Kidney epithelial cell (primary cell): ENCODE measurements around the gene DOK7. TPM values are rescaled to one million over a fixed set of nuclear protein-coding genes. Genes with fewer than 3 reads are reported as not detected.

Source experiments
- DNase-seq: peaks from one replicate; pipeline ENCODE4 v3.0.0-alpha.2; 2010; ENCODE audit warnings: low read depth
- H3K27me3 ChIP-seq: 2 replicates; pipeline ENCODE4 v1.6.0; 2011; ENCODE audit warnings: low read length; ENCODE audit not compliant: control insufficient read depth, insufficient read depth
- H3K36me3 ChIP-seq: 2 replicates; pipeline ENCODE4 v1.5.1; 2011; ENCODE audit warnings: low read length; ENCODE audit not compliant: control insufficient read depth, insufficient read depth
- H3K4me3 ChIP-seq: 2 replicates; pipeline ENCODE4 v1.5.1; 2011; ENCODE audit warnings: low read depth, mild to moderate bottlenecking, control low read depth, low read length
- total RNA-seq: library from RNA; depleted of rRNA; stranded (reverse); fragments of >200 nt; gene quantifications from 2 replicates; pipeline ENCODE4 v1.2.3, GENCODE V29; 2015
- TF ChIP-seq, protein P1 (sequence below): IDR thresholded peaks from 2 replicates; pipeline ENCODE4 v1.5.1; 2011; ENCODE audit warnings: mild to moderate bottlenecking, moderate library complexity, low read length, control low read depth, inconsistent platforms; ENCODE audit not compliant: insufficient read depth, poor library complexity, severe bottlenecking

The DOK7 gene
- total RNA-seq, 1 donor from 2014 or later, result 6.9 TPM

DNA sequence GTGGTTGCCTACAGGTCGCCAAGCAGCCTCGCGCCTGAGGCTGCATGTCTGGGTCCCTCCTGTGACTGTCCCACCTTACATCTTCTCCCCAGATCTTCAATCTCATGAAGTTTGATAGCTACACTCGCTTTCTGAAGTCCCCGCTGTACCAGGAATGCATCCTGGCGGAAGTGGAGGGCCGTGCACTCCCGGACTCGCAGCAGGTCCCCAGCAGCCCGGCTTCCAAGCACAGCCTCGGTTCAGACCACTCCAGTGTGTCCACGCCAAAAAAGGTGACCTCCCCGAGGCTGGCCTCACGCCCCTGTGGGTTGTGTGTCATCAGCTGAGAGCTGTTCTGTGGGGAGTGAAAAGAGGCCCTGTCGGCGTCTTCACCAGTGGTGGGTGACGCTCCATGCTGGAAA lies 46.3 kb upstream of the DOK7 start:
- no peaks in the 10 kb centered on the region for H3K27me3 ChIP-seq
- DNase-seq, result no peak
- H3K4me3 ChIP-seq, result no peak overlapping the region
- H3K36me3 ChIP-seq, result no peaks in the 10 kb centered on the region
- TF ChIP-seq, protein P1, sequence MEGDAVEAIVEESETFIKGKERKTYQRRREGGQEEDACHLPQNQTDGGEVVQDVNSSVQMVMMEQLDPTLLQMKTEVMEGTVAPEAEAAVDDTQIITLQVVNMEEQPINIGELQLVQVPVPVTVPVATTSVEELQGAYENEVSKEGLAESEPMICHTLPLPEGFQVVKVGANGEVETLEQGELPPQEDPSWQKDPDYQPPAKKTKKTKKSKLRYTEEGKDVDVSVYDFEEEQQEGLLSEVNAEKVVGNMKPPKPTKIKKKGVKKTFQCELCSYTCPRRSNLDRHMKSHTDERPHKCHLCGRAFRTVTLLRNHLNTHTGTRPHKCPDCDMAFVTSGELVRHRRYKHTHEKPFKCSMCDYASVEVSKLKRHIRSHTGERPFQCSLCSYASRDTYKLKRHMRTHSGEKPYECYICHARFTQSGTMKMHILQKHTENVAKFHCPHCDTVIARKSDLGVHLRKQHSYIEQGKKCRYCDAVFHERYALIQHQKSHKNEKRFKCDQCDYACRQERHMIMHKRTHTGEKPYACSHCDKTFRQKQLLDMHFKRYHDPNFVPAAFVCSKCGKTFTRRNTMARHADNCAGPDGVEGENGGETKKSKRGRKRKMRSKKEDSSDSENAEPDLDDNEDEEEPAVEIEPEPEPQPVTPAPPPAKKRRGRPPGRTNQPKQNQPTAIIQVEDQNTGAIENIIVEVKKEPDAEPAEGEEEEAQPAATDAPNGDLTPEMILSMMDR, result no peak

DNA sequence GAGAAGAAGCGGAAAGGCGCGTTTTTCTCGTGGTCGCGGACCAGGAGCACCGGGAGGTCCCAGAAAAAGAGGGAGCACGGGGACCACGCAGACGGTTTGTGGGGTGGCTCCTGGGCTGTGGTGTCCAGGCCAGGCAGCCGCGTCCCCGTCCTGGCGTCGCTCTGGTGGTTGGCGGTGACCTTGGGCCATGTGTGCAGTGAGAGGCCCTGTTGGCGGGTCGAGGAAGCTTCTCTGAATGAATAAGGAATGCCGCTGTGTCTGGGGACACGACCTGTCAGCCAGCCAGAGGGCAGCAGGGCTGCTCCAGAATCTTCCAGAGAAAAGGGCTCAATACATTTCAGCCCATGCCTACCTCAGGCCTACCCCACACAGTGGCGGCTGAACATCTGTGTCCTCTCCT lies 45.7 kb upstream of the DOK7 start:
- TF ChIP-seq, protein P1, result no peak
- Histone ChIP-seq H3K27me3 (no peaks in the 10 kb centered on the region), H3K36me3 (no peaks in the 10 kb centered on the region), H3K4me3 (no peak overlapping the region)
- no peak for DNase-seq

DNA sequence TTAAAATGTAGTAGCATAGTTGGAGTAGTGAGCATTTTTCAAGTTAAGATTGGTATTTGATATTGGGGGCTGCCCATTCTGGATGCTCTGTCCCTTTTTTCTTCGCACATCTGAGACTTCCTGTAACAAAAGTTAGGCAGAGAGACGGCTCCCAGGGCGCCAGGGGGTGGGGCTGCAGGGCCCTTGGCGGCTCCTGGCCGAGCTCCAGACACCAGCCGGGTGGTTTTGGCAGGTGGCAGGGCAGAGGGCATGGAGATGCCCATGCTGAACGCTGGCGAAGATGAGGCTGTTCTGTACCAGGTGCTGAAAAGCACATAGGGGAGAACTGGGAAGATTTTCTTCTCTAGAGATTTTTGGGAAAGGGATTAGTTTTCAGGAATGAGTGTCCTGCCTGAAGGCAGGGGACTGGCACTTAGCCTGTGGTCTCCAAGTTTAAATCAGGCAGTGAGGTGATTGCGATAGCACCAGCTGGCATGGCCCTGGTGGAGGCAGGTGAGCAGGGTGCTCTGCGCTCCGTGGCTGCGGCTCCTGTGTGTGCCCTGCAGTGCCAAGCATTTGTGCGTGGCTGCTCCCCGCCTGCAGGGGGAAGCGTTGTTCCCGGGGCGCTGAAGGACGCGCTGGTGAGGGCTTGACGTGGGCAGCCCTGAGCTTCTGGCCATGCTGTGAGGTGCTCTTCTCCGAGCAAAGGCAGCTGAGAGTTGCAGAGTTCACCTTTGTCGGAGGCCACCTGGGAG lies 44.9 kb upstream of the DOK7 start:
- Histone ChIP-seq H3K4me3 (no peak overlapping the region), H3K36me3 (no peaks in the 10 kb centered on the region), H3K27me3 (no peaks in the 10 kb centered on the region)
- TF ChIP-seq, protein P1, result no peak
- DNase-seq, result no peak

DNA sequence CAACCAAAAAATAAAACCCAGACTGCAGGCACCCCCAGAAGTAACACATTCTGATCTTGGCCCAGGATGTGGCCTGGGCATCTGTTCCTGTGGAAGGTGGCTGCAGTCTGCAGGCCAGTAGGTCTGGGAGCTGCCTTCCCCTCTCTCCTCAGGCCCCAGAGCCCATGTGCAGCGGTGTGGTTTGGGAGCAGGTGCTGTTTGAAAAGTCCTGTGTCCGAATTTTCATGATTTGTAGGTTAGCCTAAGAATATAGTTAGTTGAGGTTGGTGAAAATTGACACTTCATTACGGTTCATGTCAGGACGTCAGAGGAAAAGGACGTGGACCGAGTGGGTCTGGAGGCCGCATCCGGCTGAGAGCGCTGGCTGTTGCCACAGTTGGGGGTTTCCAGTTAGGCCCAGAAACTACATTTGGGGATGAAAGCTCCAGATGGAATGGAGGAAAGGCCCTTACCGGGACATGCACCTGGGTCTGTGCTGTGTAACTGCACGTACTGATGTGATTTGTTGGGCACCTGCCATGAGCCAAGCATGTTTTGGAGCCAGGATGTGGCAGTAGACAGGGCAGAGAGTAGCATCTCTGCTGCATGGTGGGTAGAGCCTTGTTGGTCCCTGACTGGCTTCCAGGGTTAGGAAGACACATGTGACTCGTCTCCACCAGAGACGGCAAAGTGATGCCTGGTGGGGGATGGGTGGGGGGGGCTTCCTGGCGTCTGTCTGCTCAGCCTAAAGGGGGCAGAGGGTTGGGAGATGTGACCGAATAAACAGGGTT lies 43.1 kb upstream of the DOK7 start:
- no peak for DNase-seq
- H3K36me3 ChIP-seq, result no peaks in the 10 kb centered on the region
- no peaks in the 10 kb centered on the region for H3K27me3 ChIP-seq

DNA sequence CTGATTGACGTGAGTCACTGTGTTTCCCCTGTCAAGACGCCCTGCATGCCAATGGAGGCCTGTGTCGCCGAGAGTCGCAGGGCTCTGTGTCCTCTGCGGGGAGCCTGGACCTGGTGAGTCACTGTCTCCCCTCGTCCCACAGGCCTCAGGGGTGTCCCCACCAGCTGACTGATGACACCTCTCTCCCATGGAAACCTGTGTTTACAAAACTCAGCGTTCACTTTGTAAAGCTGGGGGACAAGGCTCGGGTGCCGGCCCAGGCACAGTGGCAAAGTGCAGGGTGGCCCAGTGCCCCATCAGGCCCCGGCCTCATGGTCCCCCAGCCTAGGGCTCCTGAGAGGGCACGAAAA lies 42.5 kb upstream of the DOK7 start:
- H3K27me3 ChIP-seq, result no peaks in the 10 kb centered on the region
- no peaks in the 10 kb centered on the region for H3K36me3 ChIP-seq
- no peak for DNase-seq
- TF ChIP-seq, protein P1, result no peak
- H3K4me3 ChIP-seq, result no peak overlapping the region

More for the DNA sequence above, 43.1 kb upstream of the DOK7 start:
- H3K4me3 ChIP-seq, result no peak overlapping the region
- TF ChIP-seq, protein P1, result no peak

DNA sequence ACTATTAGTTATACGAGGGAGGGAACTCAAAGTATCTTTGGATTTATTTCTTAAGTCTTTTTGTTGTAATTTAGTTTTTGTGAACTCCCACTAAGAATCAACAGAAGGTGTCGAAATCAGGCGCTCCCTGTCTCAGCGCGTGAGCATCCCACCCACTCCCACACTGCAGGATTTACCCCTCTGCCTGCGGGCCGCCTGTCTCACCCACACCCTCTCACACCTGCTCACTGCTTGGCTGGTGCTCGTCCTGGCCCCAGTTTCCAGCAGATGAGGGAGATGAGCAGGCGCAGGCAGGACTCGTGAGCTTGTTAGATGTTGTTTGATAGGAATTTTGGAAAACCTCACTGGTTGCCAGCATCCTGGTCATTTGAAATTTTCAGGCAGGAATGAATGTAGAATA lies 42.1 kb upstream of the DOK7 start:
- Histone ChIP-seq H3K4me3 (no peak overlapping the region), H3K27me3 (no peaks in the 10 kb centered on the region), H3K36me3 (no peaks in the 10 kb centered on the region)
- DNase-seq, result no peak
- TF ChIP-seq, protein P1, result no peak
